ENCODE results near the gene TTC23. TPM values are rescaled to one million over a fixed set of nuclear protein-coding genes. Genes with fewer than 3 reads are reported as not detected.
A peak's percentile ranks its signal among the peaks of the same experiment; 100 is the strongest.

The TTC23 gene
- total RNA-seq, 1 experiment from 2014 or later = 43.1 TPM

DNA sequence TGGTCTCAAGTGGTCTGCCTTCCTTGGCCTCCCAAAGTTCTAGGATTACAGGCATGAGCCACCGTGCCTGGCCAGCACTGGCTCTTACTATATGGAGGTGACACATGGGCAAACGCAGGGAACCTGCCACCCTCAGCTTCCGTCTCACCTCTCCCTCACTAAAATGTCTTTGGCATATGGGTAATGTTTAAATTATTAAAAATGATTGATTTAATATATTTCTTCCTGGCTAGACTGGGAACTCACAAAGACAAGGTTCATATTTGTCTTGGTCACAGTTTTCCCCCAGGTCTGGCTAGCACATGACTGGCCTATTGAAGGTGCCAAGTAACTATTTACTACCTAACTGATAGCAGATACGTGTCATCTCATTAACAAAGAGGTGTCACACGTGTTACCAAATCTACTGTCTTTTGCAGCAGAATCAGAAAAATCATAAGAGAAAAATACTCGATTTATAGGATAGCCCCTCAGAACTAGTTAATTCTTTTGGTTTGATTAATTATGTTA lies 96.3 kb downstream of the TTC23 start:
- peaks cover 13% of the 10 kb centered on the region; the same call in 1 of the 2 replicates for H3K4me1 ChIP-seq
- no peak overlapping the region for H3K27ac ChIP-seq
- peaks cover 18% of the 10 kb centered on the region for H3K36me3 ChIP-seq
- H3K27me3 ChIP-seq = no peaks in the 10 kb centered on the region
- DNase-seq = no peak
- no peaks in the 10 kb centered on the region for H3K9me3 ChIP-seq (replicated peaks)
- H3K4me3 ChIP-seq = no peak overlapping the region

DNA sequence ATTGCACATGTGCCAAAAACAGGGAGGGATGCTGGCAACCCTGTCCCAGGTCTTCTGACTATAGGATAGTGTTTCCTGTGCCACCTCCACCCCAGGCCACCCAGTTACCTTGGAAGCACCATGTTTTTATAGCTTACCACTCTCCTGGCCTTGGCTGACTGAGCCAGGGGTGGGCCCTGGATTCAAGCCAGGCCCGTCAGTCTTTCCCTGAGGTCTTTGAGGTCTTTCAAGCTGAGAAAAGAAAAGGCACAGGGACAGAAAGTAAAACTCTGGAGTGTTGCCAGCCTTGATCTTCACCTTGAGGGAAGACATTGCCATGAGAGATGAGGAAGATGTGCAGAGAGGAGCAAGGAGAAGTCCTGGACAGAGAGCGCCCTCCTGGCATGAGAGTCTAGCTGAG lies 98.2 kb downstream of the TTC23 start:
- no peak overlapping the region for H3K4me3 ChIP-seq
- H3K27ac ChIP-seq = no peak overlapping the region
- no peaks in the 10 kb centered on the region for H3K9me3 ChIP-seq (replicated peaks)
- peaks cover 22% of the 10 kb centered on the region for H3K36me3 ChIP-seq
- H3K4me1 ChIP-seq = peaks cover 13% of the 10 kb centered on the region; the same call in 1 of the 2 replicates
- no peaks in the 10 kb centered on the region for H3K27me3 ChIP-seq
- DNase-seq = no peak

DNA sequence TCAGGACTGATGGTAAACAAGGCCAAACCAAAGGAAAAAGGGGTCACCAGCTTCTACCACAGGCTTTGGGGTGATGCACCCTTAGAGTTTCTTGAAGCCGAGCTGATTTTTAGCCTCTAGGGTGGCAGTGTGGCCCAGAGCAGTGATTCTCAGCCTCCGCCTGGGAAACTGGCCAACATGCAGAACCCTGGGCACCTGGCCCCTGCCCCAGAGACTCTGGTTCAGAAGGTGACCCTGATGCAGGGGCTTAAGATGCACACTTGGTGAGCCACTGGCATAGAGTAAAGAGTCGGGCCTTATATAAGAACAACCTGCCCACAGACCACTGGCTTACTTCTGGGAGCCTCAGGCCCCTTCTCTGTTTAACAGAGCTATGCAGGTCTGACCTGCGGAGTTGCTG lies 100.0 kb downstream of the TTC23 start:
- Histone ChIP-seq H3K27ac (no peak overlapping the region), H3K4me3 (no peak overlapping the region), H3K36me3 (peaks cover 13% of the 10 kb centered on the region), H3K4me1 (peaks cover 13% of the 10 kb centered on the region), H3K27me3 (no peaks in the 10 kb centered on the region), H3K9me3 (replicated peaks) (no peaks in the 10 kb centered on the region)
- DNase-seq = no peak

DNA sequence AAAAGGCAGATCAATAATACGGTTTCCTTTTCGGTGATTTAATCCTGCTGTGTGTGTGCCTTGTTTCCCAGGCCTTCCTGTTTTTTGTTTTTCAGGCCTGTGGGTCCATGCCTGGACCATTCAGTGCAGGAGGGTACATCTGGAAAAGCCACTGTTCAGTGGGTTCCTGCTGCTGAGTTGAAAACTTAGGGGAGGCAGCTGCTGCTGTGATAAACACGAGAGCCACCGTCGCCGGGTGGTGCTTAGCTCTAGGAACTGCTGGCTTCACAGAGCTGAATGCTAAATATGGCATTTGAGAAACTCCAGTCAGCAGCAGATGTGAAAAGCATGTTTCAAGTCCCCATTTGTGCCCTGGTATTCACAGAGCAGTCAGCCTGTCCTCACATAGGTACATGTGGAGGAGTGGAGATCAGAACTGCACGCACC lies 100.5 kb downstream of the TTC23 start:
- no peak for DNase-seq
- H3K4me1 ChIP-seq = peaks cover 12% of the 10 kb centered on the region
- H3K27me3 ChIP-seq = no peaks in the 10 kb centered on the region
- no peak overlapping the region for H3K27ac ChIP-seq
- no peak overlapping the region for H3K4me3 ChIP-seq
- no peaks in the 10 kb centered on the region for H3K9me3 ChIP-seq (replicated peaks)
- H3K36me3 ChIP-seq = peaks cover 9% of the 10 kb centered on the region; the same call in 1 of the 2 replicates

GRCh38 chr15:99146661-99147060 lies 102.7 kb downstream of the TTC23 start:
- no peaks in the 10 kb centered on the region for H3K9me3 ChIP-seq (replicated peaks)
- H3K4me3 ChIP-seq = no peak overlapping the region
- DNase-seq = no peak
- no peak overlapping the region for H3K27ac ChIP-seq
- H3K27me3 ChIP-seq = no peaks in the 10 kb centered on the region
- peaks cover 9% of the 10 kb centered on the region; the same call in 1 of the 2 replicates for H3K36me3 ChIP-seq
- H3K4me1 ChIP-seq = peaks cover 12% of the 10 kb centered on the region

DNA sequence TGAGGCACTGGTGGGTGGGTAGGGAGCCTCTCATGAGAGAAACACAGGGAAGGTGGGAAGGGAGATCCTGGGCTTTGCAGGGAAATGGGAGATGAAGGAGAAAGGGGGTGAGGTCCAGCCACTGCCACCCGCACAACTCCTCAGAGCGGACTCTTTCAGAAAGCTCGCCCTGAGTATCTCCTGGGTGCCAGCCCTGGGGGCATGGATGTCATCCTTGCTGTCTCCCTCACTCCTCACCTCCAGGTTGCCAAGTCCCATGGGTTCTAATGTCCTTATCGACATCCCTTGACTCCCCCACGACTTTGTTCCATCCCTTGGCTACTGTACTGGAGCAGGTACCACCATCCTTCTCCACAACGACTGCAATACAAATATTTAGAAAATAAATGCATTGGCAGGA lies 103.6 kb downstream of the TTC23 start:
- peaks cover 9% of the 10 kb centered on the region; the same call in 1 of the 2 replicates for H3K36me3 ChIP-seq
- DNase-seq = no peak
- H3K9me3 ChIP-seq (replicated peaks) = no peaks in the 10 kb centered on the region
- no peak overlapping the region for H3K27ac ChIP-seq
- no peak overlapping the region for H3K4me3 ChIP-seq
- H3K4me1 ChIP-seq = peaks cover 12% of the 10 kb centered on the region
- H3K27me3 ChIP-seq = no peaks in the 10 kb centered on the region

- Histone ChIP-seq H3K27ac (no peak overlapping the region), H3K4me3 (no peak overlapping the region), H3K9me3 (replicated peaks) (no peaks in the 10 kb centered on the region), H3K27me3 (no peaks in the 10 kb centered on the region), H3K4me1 (peaks cover 12% of the 10 kb centered on the region), H3K36me3 (peaks cover 7% of the 10 kb centered on the region; the same call in 1 of the 2 replicates)
- DNase-seq = no peak
Observed at GRCh38 chr15:99145005-99145404, 104.4 kb downstream of the TTC23 start.

- Histone ChIP-seq H3K4me1 (peaks cover 12% of the 10 kb centered on the region), H3K27me3 (no peaks in the 10 kb centered on the region), H3K27ac (no peak overlapping the region), H3K36me3 (peaks cover 7% of the 10 kb centered on the region; the same call in 1 of the 2 replicates), H3K9me3 (replicated peaks) (no peaks in the 10 kb centered on the region), H3K4me3 (no peak overlapping the region)
- peak in 1 of 2 experiments; percentile 55 for DNase-seq
Observed at GRCh38 chr15:99143655-99144610, 105.4 kb downstream of the TTC23 start.

GRCh38 chr15:99143242-99143641 lies 106.1 kb downstream of the TTC23 start:
- H3K4me1 ChIP-seq = peaks cover 12% of the 10 kb centered on the region
- peaks cover 7% of the 10 kb centered on the region; the same call in 1 of the 2 replicates for H3K36me3 ChIP-seq

DNA sequence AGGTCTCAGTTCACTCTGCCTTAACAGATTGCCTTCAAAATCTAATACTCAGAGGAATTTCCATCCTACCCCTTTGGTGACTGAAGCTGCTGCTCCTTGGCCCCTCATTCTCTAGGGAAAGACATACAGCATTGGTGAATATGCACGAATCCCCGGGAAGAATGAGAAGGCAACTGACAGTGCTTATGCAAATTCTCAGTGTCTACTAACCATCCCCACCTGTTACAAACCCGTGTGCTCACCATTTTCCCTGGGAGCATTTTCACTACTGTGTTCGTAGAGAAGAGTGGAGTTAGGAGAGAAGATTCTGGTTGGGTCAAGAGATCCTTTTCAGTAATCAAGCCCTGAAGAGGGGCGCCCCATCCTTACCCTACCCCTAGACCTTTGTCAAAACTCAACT lies 106.8 kb downstream of the TTC23 start:
- no peaks in the 10 kb centered on the region for H3K27me3 ChIP-seq
- peaks cover 12% of the 10 kb centered on the region for H3K4me1 ChIP-seq
- H3K4me3 ChIP-seq = no peak overlapping the region
- no peaks in the 10 kb centered on the region for H3K9me3 ChIP-seq (replicated peaks)
- DNase-seq = no peak
- H3K36me3 ChIP-seq = peaks cover 3% of the 10 kb centered on the region; the same call in 1 of the 2 replicates
- H3K27ac ChIP-seq = no peak overlapping the region

More at GRCh38 chr15:99143242-99143641, 106.1 kb downstream of the TTC23 start:
- no peak for DNase-seq
- Histone ChIP-seq H3K27ac (no peak overlapping the region), H3K4me3 (no peak overlapping the region), H3K27me3 (no peaks in the 10 kb centered on the region), H3K9me3 (replicated peaks) (no peaks in the 10 kb centered on the region)

DNA sequence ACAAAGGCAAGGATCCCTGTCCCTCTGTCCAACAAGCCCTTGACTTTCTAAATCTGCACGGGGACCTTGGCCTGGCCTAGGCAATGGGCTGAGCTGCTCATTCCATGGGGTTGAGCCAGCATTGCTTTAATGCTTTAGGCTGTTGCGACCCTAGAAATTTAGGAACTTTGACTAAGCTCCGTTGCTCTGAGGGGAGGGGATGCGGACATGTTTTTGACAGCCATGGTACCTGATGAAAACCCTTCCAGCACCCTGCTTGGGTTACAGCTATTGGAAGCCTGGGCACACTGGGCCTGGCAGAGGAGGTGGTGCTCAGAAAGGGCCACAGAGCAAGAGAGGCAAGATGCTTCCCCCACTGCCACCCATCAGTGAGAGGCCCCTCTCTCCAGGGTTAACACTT lies 107.4 kb downstream of the TTC23 start:
- no peaks in the 10 kb centered on the region for H3K27me3 ChIP-seq
- no peak overlapping the region for H3K27ac ChIP-seq
- DNase-seq = no peak
- H3K36me3 ChIP-seq = peaks cover 3% of the 10 kb centered on the region
- peaks cover 12% of the 10 kb centered on the region for H3K4me1 ChIP-seq
- H3K9me3 ChIP-seq (replicated peaks) = no peaks in the 10 kb centered on the region
- H3K4me3 ChIP-seq = no peak overlapping the region

DNA sequence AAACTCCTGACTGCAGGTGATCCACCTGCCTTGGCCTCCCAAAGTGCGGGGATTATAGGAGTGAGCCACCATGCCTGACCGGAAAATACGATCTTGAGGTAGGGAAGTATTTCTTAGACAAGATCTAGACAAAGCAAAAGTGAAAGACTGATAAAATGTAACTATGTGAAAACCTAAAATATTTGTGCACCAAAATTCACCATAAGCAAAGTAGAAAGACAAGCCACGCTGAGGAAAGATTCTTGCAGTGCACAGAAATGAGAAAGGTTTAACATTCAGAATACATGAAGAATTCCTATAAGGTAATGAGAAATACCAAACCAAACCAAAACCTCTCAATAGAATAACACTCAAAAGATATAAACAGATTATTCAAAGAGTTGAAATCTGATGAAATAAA lies 108.8 kb downstream of the TTC23 start:
- peaks cover 8% of the 10 kb centered on the region for H3K36me3 ChIP-seq
- peaks cover 13% of the 10 kb centered on the region for H3K4me1 ChIP-seq
- no peaks in the 10 kb centered on the region for H3K9me3 ChIP-seq (replicated peaks)
- no peaks in the 10 kb centered on the region for H3K27me3 ChIP-seq
- H3K27ac ChIP-seq = no peak overlapping the region
- H3K4me3 ChIP-seq = no peak overlapping the region
- no peak for DNase-seq

GRCh38 chr15:99139276-99139675 lies 110.1 kb downstream of the TTC23 start:
- peaks cover 10% of the 10 kb centered on the region for H3K4me1 ChIP-seq
- no peak for DNase-seq
- H3K27me3 ChIP-seq = no peaks in the 10 kb centered on the region
- H3K9me3 ChIP-seq (replicated peaks) = no peaks in the 10 kb centered on the region
- peaks cover 8% of the 10 kb centered on the region for H3K36me3 ChIP-seq
- no peak overlapping the region for H3K27ac ChIP-seq
- H3K4me3 ChIP-seq = no peak overlapping the region

DNA sequence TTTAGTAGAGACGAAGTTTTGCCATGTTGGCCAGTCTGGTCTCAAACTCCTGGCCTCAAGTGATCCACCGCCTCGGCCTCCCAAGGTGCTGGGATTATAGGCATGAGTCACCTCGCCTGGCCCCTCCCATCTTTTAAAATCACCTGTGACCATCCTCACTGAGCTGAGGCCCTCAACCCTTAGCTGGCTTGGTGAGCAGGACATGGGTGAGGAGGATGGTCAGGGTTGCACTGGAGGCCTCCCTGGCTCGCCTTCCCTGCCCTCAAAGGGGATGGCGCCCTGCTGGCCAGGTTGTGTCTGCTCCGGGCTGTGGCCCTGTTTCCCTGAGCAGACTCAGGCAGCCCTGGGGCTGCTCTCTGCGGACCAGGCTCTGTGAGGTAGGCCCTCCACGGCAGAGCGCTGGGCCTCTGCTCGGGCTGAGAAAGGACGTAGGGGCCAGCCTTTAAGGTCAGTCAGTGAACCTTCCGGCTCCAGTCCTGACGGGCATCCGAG lies 110.8 kb downstream of the TTC23 start:
- Histone ChIP-seq H3K4me3 (no peak overlapping the region), H3K36me3 (peaks cover 8% of the 10 kb centered on the region), H3K27me3 (no peaks in the 10 kb centered on the region), H3K4me1 (peaks cover 6% of the 10 kb centered on the region; the same call in 1 of the 2 replicates), H3K27ac (no peak overlapping the region), H3K9me3 (replicated peaks) (no peaks in the 10 kb centered on the region)
- DNase-seq = no peak

GRCh38 chr15:99137877-99138276 lies 111.5 kb downstream of the TTC23 start:
- no peak for DNase-seq
- Histone ChIP-seq H3K27ac (no peak overlapping the region), H3K4me3 (no peak overlapping the region), H3K36me3 (peaks cover 14% of the 10 kb centered on the region), H3K27me3 (no peaks in the 10 kb centered on the region), H3K4me1 (peaks cover 10% of the 10 kb centered on the region; the same call in 1 of the 2 replicates), H3K9me3 (replicated peaks) (no peaks in the 10 kb centered on the region)

Data from SJCRH30 (cell line).